HEK293 (cell line): ENCODE data around the gene LZTR1.

Source experiments
- GLIS1 ChIP-seq: fragments of 450-650 bp; formaldehyde crosslinking; IDR thresholded peaks from 2 replicates; pipeline ENCODE4 v1.5.1; 2016; ENCODE audit warnings: missing biosample characterization, missing genetic modification characterization
- SP2 ChIP-seq: fragments of 450-650 bp; formaldehyde crosslinking; IDR thresholded peaks from 2 replicates; pipeline ENCODE4 v1.5.1; 2016; ENCODE audit warnings: missing biosample characterization, missing genetic modification characterization
- ZNF184 ChIP-seq: fragments of 450-650 bp; IDR thresholded peaks from 2 replicates; pipeline ENCODE4 v1.5.1; 2018; ENCODE audit warnings: missing biosample characterization, mild to moderate bottlenecking, missing genetic modification characterization
- ZNF426 ChIP-seq: fragments of 450-650 bp; formaldehyde crosslinking; IDR thresholded peaks from 2 replicates; pipeline ENCODE4 v1.5.1; 2017; ENCODE audit warnings: missing biosample characterization, missing genetic modification characterization, mild to moderate bottlenecking, inconsistent platforms, moderate library complexity
- ZNF707 ChIP-seq: fragments of 450-650 bp; formaldehyde crosslinking; IDR thresholded peaks from 2 replicates; pipeline ENCODE4 v1.5.1; 2016; ENCODE audit warnings: missing biosample characterization, missing genetic modification characterization
- TF ChIP-seq, protein P1 (sequence below): fragments of 450-650 bp; formaldehyde crosslinking; IDR thresholded peaks from 2 replicates; pipeline ENCODE4 v1.5.1; 2016; ENCODE audit warnings: missing biosample characterization, missing genetic modification characterization
- TF ChIP-seq, protein P2 (sequence below): fragments of 450-650 bp; formaldehyde crosslinking; IDR thresholded peaks from 2 replicates; pipeline ENCODE4 v1.5.1; 2016; ENCODE audit warnings: missing biosample characterization, missing genetic modification characterization

DNA sequence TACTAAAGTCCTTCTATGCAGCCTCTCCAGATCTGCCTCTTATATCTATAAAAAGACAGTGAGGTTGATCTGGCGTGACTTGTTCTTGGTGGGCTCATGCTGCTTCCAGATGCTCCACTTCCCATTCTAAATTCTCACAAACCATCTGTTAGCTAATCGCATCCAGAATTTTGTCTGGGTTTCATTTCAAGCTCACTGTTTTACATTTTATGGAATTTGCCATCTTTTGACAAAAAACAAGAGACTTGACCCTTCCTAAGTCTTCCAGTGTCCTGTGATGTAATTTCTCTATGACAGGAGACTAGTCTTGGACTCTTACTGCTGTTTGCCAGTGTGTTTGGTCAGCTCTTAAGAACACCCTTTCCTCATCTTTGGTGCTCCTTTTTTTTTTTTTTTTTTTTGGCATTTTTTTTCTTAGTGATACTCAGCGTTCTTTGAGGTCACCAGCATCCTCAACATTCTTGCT is 41.9 kb upstream of the LZTR1 start:
- TF ChIP-seq SP2 (tag by site-specific recombination) (no peak), ZNF707 (no peak), ZNF184 (tag by site-specific recombination) (no peak), ZNF426 (tag by site-specific recombination) (no peak), GLIS1 (tag by site-specific recombination) (no peak)
- TF ChIP-seq, protein P1, sequence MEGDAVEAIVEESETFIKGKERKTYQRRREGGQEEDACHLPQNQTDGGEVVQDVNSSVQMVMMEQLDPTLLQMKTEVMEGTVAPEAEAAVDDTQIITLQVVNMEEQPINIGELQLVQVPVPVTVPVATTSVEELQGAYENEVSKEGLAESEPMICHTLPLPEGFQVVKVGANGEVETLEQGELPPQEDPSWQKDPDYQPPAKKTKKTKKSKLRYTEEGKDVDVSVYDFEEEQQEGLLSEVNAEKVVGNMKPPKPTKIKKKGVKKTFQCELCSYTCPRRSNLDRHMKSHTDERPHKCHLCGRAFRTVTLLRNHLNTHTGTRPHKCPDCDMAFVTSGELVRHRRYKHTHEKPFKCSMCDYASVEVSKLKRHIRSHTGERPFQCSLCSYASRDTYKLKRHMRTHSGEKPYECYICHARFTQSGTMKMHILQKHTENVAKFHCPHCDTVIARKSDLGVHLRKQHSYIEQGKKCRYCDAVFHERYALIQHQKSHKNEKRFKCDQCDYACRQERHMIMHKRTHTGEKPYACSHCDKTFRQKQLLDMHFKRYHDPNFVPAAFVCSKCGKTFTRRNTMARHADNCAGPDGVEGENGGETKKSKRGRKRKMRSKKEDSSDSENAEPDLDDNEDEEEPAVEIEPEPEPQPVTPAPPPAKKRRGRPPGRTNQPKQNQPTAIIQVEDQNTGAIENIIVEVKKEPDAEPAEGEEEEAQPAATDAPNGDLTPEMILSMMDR (tag by site-specific recombination): no peak
- TF ChIP-seq, protein P2, sequence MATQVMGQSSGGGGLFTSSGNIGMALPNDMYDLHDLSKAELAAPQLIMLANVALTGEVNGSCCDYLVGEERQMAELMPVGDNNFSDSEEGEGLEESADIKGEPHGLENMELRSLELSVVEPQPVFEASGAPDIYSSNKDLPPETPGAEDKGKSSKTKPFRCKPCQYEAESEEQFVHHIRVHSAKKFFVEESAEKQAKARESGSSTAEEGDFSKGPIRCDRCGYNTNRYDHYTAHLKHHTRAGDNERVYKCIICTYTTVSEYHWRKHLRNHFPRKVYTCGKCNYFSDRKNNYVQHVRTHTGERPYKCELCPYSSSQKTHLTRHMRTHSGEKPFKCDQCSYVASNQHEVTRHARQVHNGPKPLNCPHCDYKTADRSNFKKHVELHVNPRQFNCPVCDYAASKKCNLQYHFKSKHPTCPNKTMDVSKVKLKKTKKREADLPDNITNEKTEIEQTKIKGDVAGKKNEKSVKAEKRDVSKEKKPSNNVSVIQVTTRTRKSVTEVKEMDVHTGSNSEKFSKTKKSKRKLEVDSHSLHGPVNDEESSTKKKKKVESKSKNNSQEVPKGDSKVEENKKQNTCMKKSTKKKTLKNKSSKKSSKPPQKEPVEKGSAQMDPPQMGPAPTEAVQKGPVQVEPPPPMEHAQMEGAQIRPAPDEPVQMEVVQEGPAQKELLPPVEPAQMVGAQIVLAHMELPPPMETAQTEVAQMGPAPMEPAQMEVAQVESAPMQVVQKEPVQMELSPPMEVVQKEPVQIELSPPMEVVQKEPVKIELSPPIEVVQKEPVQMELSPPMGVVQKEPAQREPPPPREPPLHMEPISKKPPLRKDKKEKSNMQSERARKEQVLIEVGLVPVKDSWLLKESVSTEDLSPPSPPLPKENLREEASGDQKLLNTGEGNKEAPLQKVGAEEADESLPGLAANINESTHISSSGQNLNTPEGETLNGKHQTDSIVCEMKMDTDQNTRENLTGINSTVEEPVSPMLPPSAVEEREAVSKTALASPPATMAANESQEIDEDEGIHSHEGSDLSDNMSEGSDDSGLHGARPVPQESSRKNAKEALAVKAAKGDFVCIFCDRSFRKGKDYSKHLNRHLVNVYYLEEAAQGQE (tag by site-specific recombination): no peak
